GM18909 (cell line): ENCODE results near the gene CNIH2.
A peak's percentile ranks its signal among the peaks of the same experiment; 100 is the strongest.
"Not testable (repeated sequence)": the region's sequence is repeated elsewhere in the genome, so short reads cannot be mapped to it uniquely, and the experiment has no call there.

Experiments used
- ATAC-seq: cut with Tn5 transposase; IDR thresholded peaks from one replicate; pipeline ENCODE4 v1.9.1; 2021; ENCODE audit warnings: mild to moderate bottlenecking; ENCODE audit not compliant: unreplicated experiment, poor library complexity

Gene CNIH2

GRCh38 chr11:66312549-66313320 lies 34.8 kb downstream of the CNIH2 start:
- ATAC-seq = peak; percentile 52

GRCh38 chr11:66313321-66314185 lies 35.6 kb downstream of the CNIH2 start:
- no peak for ATAC-seq

- no peak for ATAC-seq
Observed at GRCh38 chr11:66314186-66314501, 36.2 kb downstream of the CNIH2 start.

GRCh38 chr11:66314561-66315497 lies 36.9 kb downstream of the CNIH2 start:
- no peak for ATAC-seq

- ATAC-seq = no peak
Observed at GRCh38 chr11:66315498-66315885, 37.5 kb downstream of the CNIH2 start.

- no peak for ATAC-seq
Observed at GRCh38 chr11:66315921-66316811, 38.2 kb downstream of the CNIH2 start.

- ATAC-seq = no peak
Observed at GRCh38 chr11:66316849-66317251, 38.9 kb downstream of the CNIH2 start, which contains the start of gene CD248. Gene CD248 (minus strand): TSS chr11:66317044. CDS start chr11:66317027, 17 bp downstream.

GRCh38 chr11:66317322-66317722 lies 39.3 kb downstream of the CNIH2 start:
- ATAC-seq = no peak

GRCh38 chr11:66317723-66318599 lies 40.0 kb downstream of the CNIH2 start:
- no peak for ATAC-seq

- no peak for ATAC-seq
Observed at GRCh38 chr11:66318600-66318970, 40.6 kb downstream of the CNIH2 start.

- not testable (repeated sequence) for ATAC-seq
Observed at GRCh38 chr11:66320289-66320688, 42.3 kb downstream of the CNIH2 start.

GRCh38 chr11:66320748-66321147 lies 42.8 kb downstream of the CNIH2 start:
- ATAC-seq = not testable (repeated sequence)

GRCh38 chr11:66321606-66322005 lies 43.6 kb downstream of the CNIH2 start:
- no peak for ATAC-seq

GRCh38 chr11:66322732-66323427 lies 44.9 kb downstream of the CNIH2 start:
- no peak for ATAC-seq

GRCh38 chr11:66323684-66324083 lies 45.7 kb downstream of the CNIH2 start:
- no peak for ATAC-seq

GRCh38 chr11:66324664-66325063 lies 46.7 kb downstream of the CNIH2 start:
- no peak for ATAC-seq

- no peak for ATAC-seq
Observed at GRCh38 chr11:66325263-66325671, 47.3 kb downstream of the CNIH2 start.
